ENCODE results near the gene FAXDC2.
"Not testable (repeated sequence)": the region's sequence is repeated elsewhere in the genome, so short reads cannot be mapped to it uniquely, and the experiment has no call there.

Gene FAXDC2

GRCh38 chr5:154829589-154830218 lies 20.7 kb downstream of the FAXDC2 start:
- no peak for DNase-seq

- no peak for DNase-seq
These were observed 21.2 kb downstream of the FAXDC2 start for GRCh38 chr5:154829181-154829588.

DNA sequence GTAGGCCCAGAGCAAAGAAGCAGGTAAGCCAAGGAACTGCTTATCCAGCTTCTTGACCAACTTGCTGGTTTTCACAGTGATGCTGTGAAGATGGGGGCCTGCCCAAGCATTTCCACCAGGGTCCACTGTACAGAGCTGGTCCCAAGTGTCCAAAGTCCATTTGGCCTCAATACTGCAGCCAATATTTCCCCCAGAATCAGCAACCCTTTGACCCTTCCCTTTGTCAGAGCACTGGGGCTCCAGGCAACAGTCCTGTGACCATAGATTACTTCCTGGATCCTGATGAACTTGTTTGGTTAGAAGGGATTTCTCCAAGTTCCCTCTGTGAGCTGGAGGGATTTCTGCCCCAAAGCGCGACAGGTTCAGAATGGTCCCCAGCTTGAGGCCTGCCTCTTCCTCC lies 26.3 kb downstream of the FAXDC2 start:
- DNase-seq, result no peak

DNA sequence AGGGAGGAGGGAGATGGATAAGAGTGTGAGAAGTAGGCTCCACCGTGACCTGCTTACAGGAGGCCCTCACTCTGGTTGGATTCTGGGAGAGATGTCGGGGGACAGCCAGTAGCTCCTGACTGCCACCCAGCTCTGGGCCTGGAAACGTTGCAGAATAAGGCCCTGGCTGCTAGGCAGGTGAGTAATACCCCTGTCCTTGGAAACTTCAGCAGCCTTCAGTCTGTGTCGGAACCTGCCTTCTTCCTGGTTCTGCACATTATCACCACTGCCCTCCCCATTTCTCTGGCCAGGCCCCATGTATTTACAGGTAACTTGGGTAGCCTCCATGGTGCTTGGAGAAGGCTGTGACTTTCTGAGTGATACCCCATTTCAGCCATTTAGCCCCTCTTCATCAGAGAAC lies 26.8 kb downstream of the FAXDC2 start:
- no peak for DNase-seq

DNA sequence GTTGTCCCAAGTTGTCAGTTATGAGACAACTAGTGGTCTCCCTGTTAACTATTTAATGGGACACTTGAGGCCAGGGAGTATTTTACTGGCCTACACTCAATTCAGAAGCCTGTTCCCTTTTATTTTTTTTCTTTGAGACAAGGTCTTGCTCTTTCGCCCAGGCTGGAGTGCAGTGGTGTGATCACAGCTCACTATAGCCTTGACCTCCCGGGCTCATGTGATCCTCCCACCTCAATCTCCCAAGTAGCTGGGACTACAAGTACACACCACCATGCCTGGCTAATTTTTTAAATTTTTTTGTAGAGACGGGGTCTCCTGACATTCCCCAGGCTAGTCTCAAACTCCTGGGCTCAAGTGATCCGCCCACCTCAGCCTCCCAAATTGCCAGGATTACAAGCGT lies 27.5 kb downstream of the FAXDC2 start:
- DNase-seq, result not testable (repeated sequence)

GRCh38 chr5:154820383-154820782 lies 30.0 kb downstream of the FAXDC2 start:
- no peak for DNase-seq

DNA sequence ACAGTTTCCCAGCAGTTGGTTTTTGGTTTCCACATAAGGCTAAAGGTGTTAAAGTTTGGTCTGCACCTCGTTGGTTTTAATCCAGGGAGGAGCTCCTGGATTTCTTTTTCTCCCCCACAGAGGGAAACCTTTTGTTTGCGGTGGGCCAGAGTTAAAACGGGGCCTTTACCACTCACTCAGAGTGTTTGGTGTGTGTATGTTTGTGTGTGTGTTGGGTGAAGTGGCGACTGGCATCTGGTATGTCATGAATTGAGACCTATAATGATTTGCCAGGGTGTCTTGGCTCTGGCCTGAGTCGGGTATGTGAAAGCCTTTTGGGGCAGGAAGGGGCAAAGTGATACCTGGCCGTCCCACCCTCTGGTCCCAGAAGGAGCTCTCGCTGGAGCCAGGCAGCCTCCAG lies 30.9 kb downstream of the FAXDC2 start:
- DNase-seq, result no peak

DNA sequence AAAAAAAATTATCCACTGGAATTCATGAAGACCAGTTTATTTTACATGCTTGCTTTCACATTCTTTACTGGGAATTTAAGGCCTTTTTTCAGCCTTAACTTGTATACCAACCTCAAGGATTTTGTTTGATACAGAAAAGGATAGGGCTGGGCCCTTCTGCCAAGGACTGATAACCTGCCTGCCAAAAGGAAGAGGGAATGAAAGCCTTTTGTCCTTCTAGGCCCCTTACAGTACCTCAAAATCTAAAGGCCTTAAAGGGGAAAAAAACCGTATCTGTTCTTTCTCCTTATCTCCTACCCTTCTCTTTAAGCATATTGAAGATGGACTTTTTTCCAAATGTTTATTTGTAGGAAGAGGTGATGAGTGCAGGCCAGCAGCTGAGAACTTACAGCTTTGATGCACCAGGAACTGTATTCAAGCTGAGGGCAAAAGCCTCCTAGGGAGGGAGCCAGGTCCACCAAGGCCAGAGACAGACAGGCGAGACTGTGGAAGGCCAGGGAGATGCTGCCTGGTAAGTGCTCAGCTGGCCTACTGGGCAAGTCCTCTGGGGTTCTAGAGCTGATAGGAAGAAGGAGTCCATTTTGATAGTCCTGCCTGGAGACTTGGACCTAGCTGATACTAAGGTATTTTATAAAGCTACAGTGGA lies 31.8 kb downstream of the FAXDC2 start:
- DNase-seq, result no peak

- DNase-seq, result no peak
These were observed 32.6 kb downstream of the FAXDC2 start for GRCh38 chr5:154817815-154818214.

DNA sequence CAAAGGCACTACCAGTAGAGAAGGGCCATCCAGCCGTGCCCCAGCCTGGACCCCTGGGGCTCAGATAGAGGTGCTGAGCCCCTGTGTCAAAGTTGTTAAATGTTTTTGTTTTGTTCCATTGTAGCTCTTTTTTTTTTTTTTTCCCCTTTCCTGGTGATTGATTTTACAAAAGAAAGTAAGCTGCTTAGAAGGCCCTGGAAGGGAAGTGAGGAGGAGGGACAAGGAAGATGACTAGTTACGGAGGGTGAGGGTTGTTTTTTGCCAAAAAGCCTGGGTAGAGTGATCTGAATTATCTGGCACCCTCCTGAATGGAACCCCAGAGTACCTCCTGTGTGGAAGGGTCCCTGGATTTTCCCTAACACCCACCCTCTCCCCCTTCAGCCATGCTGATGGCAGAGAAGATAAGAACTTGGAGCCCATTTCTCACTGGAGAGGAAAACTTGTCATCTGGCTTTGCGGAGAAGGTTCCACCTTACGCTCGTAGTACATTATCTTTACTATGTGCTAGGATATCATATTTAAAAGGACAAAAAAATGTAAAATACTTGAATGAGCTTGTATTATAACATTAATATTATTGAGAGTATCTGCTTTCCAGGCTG lies 33.4 kb downstream of the FAXDC2 start:
- no peak for DNase-seq

- DNase-seq, result no peak
These were observed 34.6 kb downstream of the FAXDC2 start for GRCh38 chr5:154815684-154816247.

DNA sequence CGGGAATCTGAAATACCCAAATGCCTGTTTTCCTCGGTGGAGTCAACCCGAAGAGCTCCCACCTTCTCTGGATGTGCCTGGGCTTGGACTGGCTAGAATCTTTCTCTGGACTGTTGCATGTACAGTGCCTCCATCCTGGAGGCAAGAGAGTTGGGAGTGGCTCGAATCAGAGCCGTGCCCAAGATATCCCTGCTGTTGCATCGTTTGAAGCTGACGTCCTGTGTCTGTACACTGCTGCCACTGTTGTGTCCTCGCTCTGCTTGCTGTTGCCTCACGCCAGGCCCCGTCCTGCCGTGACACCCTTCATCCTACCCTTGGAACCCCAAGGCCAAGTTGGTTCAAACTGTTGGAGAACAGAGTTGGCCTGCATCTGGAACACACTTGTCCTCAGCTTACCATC lies 35.4 kb downstream of the FAXDC2 start:
- DNase-seq, result no peak

DNA sequence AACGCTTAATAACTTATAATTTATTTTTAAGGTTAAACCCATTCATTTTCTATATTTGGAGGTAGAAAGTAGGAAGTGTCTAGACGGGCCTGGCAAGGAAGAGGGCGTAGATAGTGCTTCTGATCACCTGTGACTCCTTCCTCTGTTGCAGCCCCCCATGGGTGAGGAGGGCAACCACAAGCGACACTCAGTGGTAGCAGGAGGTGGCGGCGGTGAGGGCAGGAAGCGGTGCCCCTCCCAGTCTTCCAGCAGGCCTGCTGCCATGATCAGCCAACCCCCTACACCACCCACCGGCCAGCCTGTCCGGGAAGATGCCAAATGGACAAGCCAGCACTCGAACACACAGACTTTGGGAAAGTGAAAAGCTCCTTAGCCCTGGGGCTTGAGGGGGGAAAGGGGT lies 36.7 kb downstream of the FAXDC2 start:
- no peak for DNase-seq

GRCh38 chr5:154813158-154813557 lies 37.2 kb downstream of the FAXDC2 start:
- DNase-seq, result no peak

GRCh38 chr5:154811653-154812465 lies 38.5 kb downstream of the FAXDC2 start:
- DNase-seq, result peak; percentile 42 to 72

GRCh38 chr5:154811239-154811638 lies 39.2 kb downstream of the FAXDC2 start:
- no peak for DNase-seq

- no peak for DNase-seq
These were observed 44.2 kb downstream of the FAXDC2 start for GRCh38 chr5:154806176-154806575.

GRCh38 chr5:154802050-154802449 lies 48.4 kb downstream of the FAXDC2 start:
- no peak for DNase-seq

DNA sequence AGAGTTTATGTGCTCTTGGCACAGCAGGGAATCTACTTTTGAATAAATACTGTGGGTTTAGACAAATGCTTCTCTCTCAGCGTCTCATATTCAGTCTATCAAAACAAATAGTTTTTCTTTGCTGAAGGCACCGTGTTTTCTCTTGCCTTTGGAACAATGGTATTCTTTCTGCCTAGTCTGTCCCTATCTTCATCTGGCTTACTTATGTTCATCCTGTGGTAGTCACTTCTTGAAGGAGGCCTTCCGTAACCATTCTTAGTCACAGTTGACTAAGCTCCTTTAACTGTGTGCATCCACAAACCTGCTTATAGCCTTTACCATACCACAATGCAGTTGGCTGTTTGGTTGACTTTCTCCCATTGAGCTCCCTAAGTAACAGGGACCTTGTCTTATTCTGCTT lies 49.3 kb downstream of the FAXDC2 start:
- no peak for DNase-seq

GRCh38 chr5:154800582-154800981 lies 49.8 kb downstream of the FAXDC2 start:
- no peak for DNase-seq

- DNase-seq, result no peak
These were observed 52.6 kb downstream of the FAXDC2 start for GRCh38 chr5:154797762-154798161.

DNA sequence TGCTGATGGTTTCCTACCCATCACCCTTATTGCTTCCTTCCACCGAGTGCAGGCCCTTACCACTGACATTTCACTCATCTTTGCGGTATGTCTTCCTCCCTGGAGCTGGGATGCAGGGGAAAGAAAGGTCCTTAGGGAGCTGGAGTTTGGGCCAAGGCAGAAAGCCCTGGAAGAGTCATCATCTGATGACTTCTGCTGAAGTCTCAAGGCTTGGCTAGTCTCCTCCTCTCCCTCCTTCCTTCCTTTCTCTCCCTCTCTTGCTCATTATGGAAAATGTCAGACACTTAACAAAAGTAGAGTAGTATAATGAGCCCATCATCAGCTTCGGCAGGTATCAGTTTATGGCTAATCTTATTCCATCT lies 55.2 kb downstream of the FAXDC2 start:
- no peak for DNase-seq

DNA sequence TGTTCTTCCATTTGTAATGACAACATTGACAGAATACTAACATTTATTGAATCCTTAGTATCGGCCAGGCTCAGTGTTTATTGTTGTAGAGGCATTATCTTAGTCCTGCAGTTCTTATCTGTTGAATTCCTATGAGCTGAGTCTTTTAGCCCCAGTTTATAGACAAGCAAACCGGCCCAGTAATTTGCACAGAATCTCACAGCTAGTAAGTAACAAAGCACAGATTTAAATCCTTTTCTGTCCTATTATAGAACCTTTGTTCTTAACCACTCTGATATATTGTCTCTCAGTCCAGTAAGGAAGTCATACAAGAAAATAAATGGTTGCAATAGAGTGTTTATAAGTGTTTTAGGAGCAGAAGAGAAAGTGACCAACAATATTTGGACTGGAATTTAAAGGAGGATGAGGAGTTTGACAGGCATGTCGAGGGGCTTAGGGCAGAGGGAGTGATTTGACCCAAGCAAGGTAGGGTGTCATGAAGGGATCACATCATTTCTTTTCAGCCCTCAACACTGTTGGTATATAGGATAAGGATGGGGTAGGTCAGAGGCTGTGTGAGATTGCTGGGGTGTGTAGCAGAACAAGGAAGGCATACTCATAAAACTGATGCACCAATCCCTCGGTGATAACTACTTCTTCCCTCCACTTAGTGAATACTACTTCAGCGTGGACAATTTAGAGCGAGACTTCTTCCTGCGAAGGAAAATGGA lies 55.7 kb downstream of the FAXDC2 start:
- DNase-seq, result no peak
